ENCODE data around the gene LRSAM1. TPM values are rescaled to one million over a fixed set of nuclear protein-coding genes. Genes with fewer than 3 reads are reported as not detected.

The LRSAM1 gene
- total and polyA plus RNA-seq, 2 of the 8 experiments (the other 6 are each of a cell fraction or from before 2014, with no cell fraction given): 9.7 to 18.3 TPM

DNA sequence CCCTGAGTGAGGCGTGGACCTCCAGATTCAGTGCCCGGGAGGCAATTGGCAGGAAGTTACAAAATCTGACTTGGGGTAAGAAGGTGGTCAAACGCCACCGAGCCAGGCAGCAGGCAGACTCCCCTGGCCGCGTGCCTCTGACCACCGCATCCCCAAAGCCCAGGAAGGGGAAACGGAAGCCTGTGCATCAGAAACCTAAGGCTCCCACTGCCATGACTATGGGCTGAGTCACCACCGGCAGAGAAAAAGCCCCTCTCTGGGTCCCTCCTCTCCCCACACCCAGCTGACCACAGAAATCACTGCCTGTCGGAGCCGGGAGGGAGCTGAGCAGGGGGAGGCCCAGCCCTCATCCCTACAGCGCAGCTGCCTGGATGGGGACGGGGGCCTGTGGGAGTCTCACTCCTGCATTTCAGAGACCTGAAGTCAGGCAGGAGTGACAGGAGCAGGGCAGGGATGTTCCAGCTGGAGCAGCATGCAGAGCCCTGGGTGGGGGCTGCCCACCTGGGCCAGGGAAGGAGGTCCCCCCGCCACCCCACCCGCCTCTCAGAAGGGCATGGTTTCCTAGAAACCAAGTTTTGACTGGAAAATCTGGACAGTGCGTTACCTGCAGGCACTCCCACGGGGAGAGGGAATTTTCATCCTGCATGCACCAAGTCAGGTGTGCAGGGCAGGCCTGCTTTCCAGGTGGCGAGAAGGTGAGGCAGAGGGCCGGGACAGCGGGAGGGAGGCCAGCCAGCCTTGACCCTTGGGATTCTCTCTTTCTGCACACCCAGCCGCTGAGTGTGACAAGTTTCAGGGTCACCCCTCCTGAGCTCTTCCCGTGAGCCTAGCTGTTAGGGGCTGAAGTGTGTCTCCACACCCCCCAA is 68.2 kb downstream of the LRSAM1 start:
- no peaks in the 10 kb centered on the region for H3K79me2 ChIP-seq (ENCODE audit: control insufficient read depth in 1 of 2, insufficient read depth in 2 of 2, low read length in 2 of 2)
- no peak overlapping the region for H3K27ac ChIP-seq (ENCODE audit: low read depth, low read length)
- H2BK120ac ChIP-seq (replicated peaks; ENCODE audit: low read depth, low read length): no peak overlapping the region
- peak overlapping the region; percentile 50; the same call in 1 of the 2 replicates for H2BK12ac ChIP-seq (ENCODE audit: low read depth, low read length)
- H3K79me1 ChIP-seq (ENCODE audit: low read depth, low read length): no peaks in the 10 kb centered on the region
- no peak overlapping the region for H2AFZ ChIP-seq (ENCODE audit: low read length)
- H3K23me2 ChIP-seq (ENCODE audit: low read depth, low read length): no peaks in the 10 kb centered on the region
- peaks cover 2 to 7% (median 5%) of the 10 kb centered on the region in 4 experiments; a peak in 5 of 7 replicates for H3K4me1 ChIP-seq (replicated peaks in 1 of 4; ENCODE audit: control insufficient read depth in 3 of 4, insufficient read depth in 4 of 4, low read length in 3 of 4)
- ChIA-PET CTCF (ENCODE audit: partially characterized antibody) (interaction anchor here (0.6 to 6.2 kb wide), 14 partner anchors 9 to 350 kb away, joined by 3 to 32 read pairs (median 6); no protein-coding TSS in a partner anchor), POLR2A (ENCODE audit: partially characterized antibody) (no interaction called here)
- no peaks in the 10 kb centered on the region for H4K20me1 ChIP-seq (replicated peaks in 1 of 2; ENCODE audit: control insufficient read depth in 1 of 2, insufficient read depth in 2 of 2, low read length in 2 of 2)
- H2BK15ac ChIP-seq (ENCODE audit: low read length): no peak overlapping the region
- DNase-seq (ENCODE audit: low read depth in 1 of 2, low spot score in 2 of 2) (no peak), FAIRE-seq (no peak)
- no peak overlapping the region for H3K9ac ChIP-seq (replicated peaks in 1 of 4; ENCODE audit: extremely low read depth in 1 of 4, low read depth in 3 of 4, low read length in 3 of 4)
- no peak overlapping the region for H3K56ac ChIP-seq (replicated peaks; ENCODE audit: insufficient read length, low read depth, low read length)
- H3K27me3 ChIP-seq (replicated peaks in 1 of 4; ENCODE audit: control insufficient read depth in 3 of 4, extremely low read depth in 1 of 4, insufficient read depth in 3 of 4, low read length in 3 of 4): no peaks in the 10 kb centered on the region
- H3K4me2 ChIP-seq (ENCODE audit: insufficient read depth in 1 of 2, low read depth in 2 of 2, low read length in 2 of 2): no peak overlapping the region
- no peak overlapping the region for H3K14ac ChIP-seq (ENCODE audit: insufficient read length)
- peaks cover 0 to 34% (median 17%) of the 10 kb centered on the region in 4 experiments; a peak in 6 of 8 replicates for H3K36me3 ChIP-seq (ENCODE audit: control insufficient read depth in 2 of 4, insufficient read depth in 4 of 4, low read length in 3 of 4)
- peaks cover 17 to 24% of the 10 kb centered on the region in 2 experiments for H3K9me3 ChIP-seq (ENCODE audit: insufficient read depth in 2 of 2, low read depth in 1 of 2, low read length in 1 of 2)
- peak overlapping the region; percentile 60; the same call in 1 of the 2 replicates for H3K18ac ChIP-seq (ENCODE audit: extremely low read depth, low read length)
- H2BK5ac ChIP-seq (ENCODE audit: low read depth, low read length): no peak overlapping the region; the same call in 1 of the 2 replicates
- H2AK5ac ChIP-seq (ENCODE audit: low read depth, low read length): no peak overlapping the region
- H2BK20ac ChIP-seq (ENCODE audit: low read length): no peak overlapping the region
- 93% methylated on average over 21 of the region's 22 CpGs; no CpG with 5 or more reads in 1 of the 2 experiments for WGBS, 2 experiments (ENCODE audit: extremely low coverage in 1 of 2, insufficient coverage in 1 of 2, insufficient read length in 1 of 2, insufficient replicate concordance in 2 of 2, low coverage in 1 of 2, low lambda C conversion rate in 2 of 2, missing lambda C conversion rate in 1 of 2)
- peak overlapping the region; percentile 61 for H4K91ac ChIP-seq (replicated peaks; ENCODE audit: insufficient read length, low read length)
- no peak overlapping the region for H3K4ac ChIP-seq (replicated peaks; ENCODE audit: insufficient read length, low read depth, low read length)
- no peak overlapping the region for H3K23ac ChIP-seq (ENCODE audit: insufficient read length)
- H3K4me3 ChIP-seq (ENCODE audit: extremely low read depth in 1 of 4, insufficient read depth in 2 of 4, low read depth in 3 of 4, low read length in 4 of 4): no peak overlapping the region
- H4K5ac ChIP-seq (ENCODE audit: insufficient read length, low read depth, low read length): no peak overlapping the region
- H4K8ac ChIP-seq (ENCODE audit: extremely low read depth, insufficient read depth, low read length): no peak overlapping the region
- TF ChIP-seq TAF7 (optimal IDR thresholded peaks at IDR 0.05; ENCODE audit: borderline replicate concordance, low read depth, low read length): no peak
- TF ChIP-seq, protein P1, sequence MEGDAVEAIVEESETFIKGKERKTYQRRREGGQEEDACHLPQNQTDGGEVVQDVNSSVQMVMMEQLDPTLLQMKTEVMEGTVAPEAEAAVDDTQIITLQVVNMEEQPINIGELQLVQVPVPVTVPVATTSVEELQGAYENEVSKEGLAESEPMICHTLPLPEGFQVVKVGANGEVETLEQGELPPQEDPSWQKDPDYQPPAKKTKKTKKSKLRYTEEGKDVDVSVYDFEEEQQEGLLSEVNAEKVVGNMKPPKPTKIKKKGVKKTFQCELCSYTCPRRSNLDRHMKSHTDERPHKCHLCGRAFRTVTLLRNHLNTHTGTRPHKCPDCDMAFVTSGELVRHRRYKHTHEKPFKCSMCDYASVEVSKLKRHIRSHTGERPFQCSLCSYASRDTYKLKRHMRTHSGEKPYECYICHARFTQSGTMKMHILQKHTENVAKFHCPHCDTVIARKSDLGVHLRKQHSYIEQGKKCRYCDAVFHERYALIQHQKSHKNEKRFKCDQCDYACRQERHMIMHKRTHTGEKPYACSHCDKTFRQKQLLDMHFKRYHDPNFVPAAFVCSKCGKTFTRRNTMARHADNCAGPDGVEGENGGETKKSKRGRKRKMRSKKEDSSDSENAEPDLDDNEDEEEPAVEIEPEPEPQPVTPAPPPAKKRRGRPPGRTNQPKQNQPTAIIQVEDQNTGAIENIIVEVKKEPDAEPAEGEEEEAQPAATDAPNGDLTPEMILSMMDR (IDR thresholded peaks at IDR 0.05; ENCODE audit: control extremely low read depth in 1 of 3, insufficient read depth in 1 of 3, low read depth in 1 of 3, low read length in 3 of 3): no peak
- no peak for TF ChIP-seq EZH2 (IDR thresholded peaks at IDR 0.05; ENCODE audit: low read depth, low read length, severe bottlenecking)
- no peak for TF ChIP-seq EP300 (IDR thresholded peaks at IDR 0.05; ENCODE audit: borderline replicate concordance in 1 of 2, low read depth in 2 of 2, low read length in 2 of 2)
- no peak for TF ChIP-seq RXRA (IDR thresholded peaks at IDR 0.05; ENCODE audit: insufficient read depth, low read depth, low read length)
- no peak for TF ChIP-seq CTBP2 (IDR thresholded peaks at IDR 0.05; ENCODE audit: borderline replicate concordance, insufficient read depth, insufficient read length, low read length)
- no peak for TF ChIP-seq YY1 (IDR thresholded peaks at IDR 0.05; ENCODE audit: low read depth, low read length)
- no peak for TF ChIP-seq SIX5 (IDR thresholded peaks at IDR 0.05; ENCODE audit: low read depth, low read length)

Data from H1 (cell line).